DND-41 (cell line): ENCODE data around the gene MOCOS.

ENCODE experiments used
- ATAC-seq: fragments of 200-7000 bp; cut with Tn5 transposase; 3 replicates; pipeline ENCODE4 v1.9.1; 2021; ENCODE audit warnings: low read depth; ENCODE audit not compliant: insufficient read depth
- DNase-seq: peaks from one replicate; pipeline ENCODE4 v3.0.0-alpha.2; 2020
- H2AFZ ChIP-seq: 2 replicates; pipeline ENCODE4 v1.6.0; 2012; ENCODE audit warnings: low read depth, low read length
- H3K27ac ChIP-seq: 2 replicates; pipeline ENCODE4 v1.5.1; 2012; ENCODE audit warnings: low read length, inconsistent platforms
- H3K27me3 ChIP-seq: fragments of 200-600 bp; sonication (generic); 2 replicates; pipeline ENCODE4 v1.6.0; 2012; ENCODE audit warnings: low read length, mild to moderate bottlenecking, inconsistent platforms; ENCODE audit not compliant: insufficient read depth, poor library complexity
- H3K36me3 ChIP-seq: 2 replicates; pipeline ENCODE4 v1.5.1; 2012; ENCODE audit warnings: low read length, inconsistent platforms; ENCODE audit not compliant: insufficient read depth
- H3K4me1 ChIP-seq: 2 replicates; pipeline ENCODE4 v1.5.1; 2012; ENCODE audit warnings: mild to moderate bottlenecking, low read length; ENCODE audit not compliant: insufficient read depth
- H3K4me2 ChIP-seq: 2 replicates; pipeline ENCODE4 v1.6.0; 2012; ENCODE audit warnings: mild to moderate bottlenecking, moderate library complexity, low read length, inconsistent platforms; ENCODE audit not compliant: insufficient read depth
- H3K4me3 ChIP-seq, 2 experiments: fragments of 200-600 bp in 1 of 2; shearing (Covaris generic) in 1 of 2; 2 replicates each; pipeline ENCODE4 v1.5.1; 2012 to 2016; ENCODE audit warnings: inconsistent platforms in 2 of 2, low read length in 2 of 2, mild to moderate bottlenecking in 2 of 2, low read depth in 1 of 2, moderate library complexity in 1 of 2
- H3K79me2 ChIP-seq: 2 replicates; pipeline ENCODE4 v1.6.0; 2012; ENCODE audit warnings: low read length, inconsistent platforms; ENCODE audit not compliant: insufficient read depth
- H3K9ac ChIP-seq: 2 replicates; pipeline ENCODE4 v1.6.0; 2012; ENCODE audit warnings: low read depth, mild to moderate bottlenecking, inconsistent platforms, low read length, moderate library complexity
- H3K9me3 ChIP-seq: 2 replicates; pipeline ENCODE4 v1.5.1; 2012; ENCODE audit warnings: low read length, moderate library complexity, mild to moderate bottlenecking, inconsistent platforms; ENCODE audit not compliant: insufficient read depth, severe bottlenecking
- H4K20me1 ChIP-seq: 2 replicates; pipeline ENCODE4 v1.6.0; 2012; ENCODE audit warnings: low read length; ENCODE audit not compliant: insufficient read depth
- EZH2 ChIP-seq: IDR thresholded peaks from 3 replicates; pipeline ENCODE4 v1.6.1; 2012; ENCODE audit warnings: borderline replicate concordance, low read depth, mild to moderate bottlenecking, moderate library complexity, low read length, inconsistent platforms; ENCODE audit not compliant: severe bottlenecking
- TF ChIP-seq, protein P1 (sequence below): IDR thresholded peaks from 2 replicates; pipeline ENCODE4 v1.5.1; 2012; ENCODE audit warnings: borderline replicate concordance, low read length, moderate library complexity, mild to moderate bottlenecking; ENCODE audit not compliant: poor library complexity, severe bottlenecking; ENCODE audit errors: extremely low read depth

The MOCOS gene

DNA sequence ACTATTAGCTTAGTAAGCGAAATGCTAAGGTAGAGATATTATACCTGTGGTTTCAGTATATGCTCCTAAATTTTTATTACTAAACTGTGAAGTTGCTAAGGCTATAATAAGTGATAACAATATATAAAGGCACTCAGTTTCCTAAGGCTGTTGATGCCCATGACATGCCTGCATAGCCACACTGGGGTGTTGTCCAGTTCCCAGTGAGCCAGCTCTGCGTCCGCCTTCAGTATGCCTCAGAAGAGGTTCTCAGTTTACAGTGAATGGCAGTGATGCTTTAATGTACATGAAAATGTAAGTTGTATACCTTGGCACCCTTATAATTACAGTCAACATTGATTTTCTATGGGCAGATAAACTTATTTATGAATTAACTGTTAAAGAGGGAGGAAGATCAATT is 117.4 kb downstream of the MOCOS start:
- TF ChIP-seq, protein P1, sequence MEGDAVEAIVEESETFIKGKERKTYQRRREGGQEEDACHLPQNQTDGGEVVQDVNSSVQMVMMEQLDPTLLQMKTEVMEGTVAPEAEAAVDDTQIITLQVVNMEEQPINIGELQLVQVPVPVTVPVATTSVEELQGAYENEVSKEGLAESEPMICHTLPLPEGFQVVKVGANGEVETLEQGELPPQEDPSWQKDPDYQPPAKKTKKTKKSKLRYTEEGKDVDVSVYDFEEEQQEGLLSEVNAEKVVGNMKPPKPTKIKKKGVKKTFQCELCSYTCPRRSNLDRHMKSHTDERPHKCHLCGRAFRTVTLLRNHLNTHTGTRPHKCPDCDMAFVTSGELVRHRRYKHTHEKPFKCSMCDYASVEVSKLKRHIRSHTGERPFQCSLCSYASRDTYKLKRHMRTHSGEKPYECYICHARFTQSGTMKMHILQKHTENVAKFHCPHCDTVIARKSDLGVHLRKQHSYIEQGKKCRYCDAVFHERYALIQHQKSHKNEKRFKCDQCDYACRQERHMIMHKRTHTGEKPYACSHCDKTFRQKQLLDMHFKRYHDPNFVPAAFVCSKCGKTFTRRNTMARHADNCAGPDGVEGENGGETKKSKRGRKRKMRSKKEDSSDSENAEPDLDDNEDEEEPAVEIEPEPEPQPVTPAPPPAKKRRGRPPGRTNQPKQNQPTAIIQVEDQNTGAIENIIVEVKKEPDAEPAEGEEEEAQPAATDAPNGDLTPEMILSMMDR = no peak
- no peak for TF ChIP-seq EZH2
- H3K79me2 ChIP-seq = no peaks in the 10 kb centered on the region

DNA sequence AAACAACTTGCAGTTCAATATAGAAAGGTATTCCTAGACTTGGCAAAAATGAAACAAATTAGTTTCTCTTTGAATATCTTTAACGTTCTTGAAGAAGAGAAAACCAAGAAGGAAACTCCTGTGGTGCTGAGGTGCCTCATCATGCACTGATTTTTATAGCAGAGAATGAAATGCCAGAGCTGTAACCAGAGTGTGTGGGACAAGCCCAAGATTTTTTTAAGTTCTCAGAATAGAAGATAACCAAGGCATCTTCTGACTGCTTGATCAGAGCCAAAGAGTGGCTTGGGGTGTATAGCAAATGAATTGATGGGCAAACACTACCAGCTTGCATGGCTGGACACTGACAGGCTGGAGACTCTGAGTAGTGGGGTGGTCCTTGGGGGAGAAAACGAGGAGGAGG is 118.1 kb downstream of the MOCOS start:
- H3K9me3 ChIP-seq = no peaks in the 10 kb centered on the region
- no peak for DNase-seq
- no peak overlapping the region for H3K4me2 ChIP-seq
- no peak for ATAC-seq
- H3K9ac ChIP-seq = no peak overlapping the region
- no peaks in the 10 kb centered on the region for H3K4me1 ChIP-seq
- peaks cover 3% of the 10 kb centered on the region for H3K27me3 ChIP-seq
- no peaks in the 10 kb centered on the region for H3K36me3 ChIP-seq
- TF ChIP-seq, protein P1 = no peak
- no peak for TF ChIP-seq EZH2
- no peaks in the 10 kb centered on the region for H4K20me1 ChIP-seq
- H3K27ac ChIP-seq = no peak overlapping the region
- H2AFZ ChIP-seq = no peak overlapping the region
- no peaks in the 10 kb centered on the region for H3K79me2 ChIP-seq
- H3K4me3 ChIP-seq = no peak overlapping the region

More for the DNA sequence above, 117.4 kb downstream of the MOCOS start:
- Histone ChIP-seq H3K27me3 (peaks cover 3% of the 10 kb centered on the region), H3K4me3 (no peak overlapping the region), H3K4me1 (no peaks in the 10 kb centered on the region), H3K4me2 (no peak overlapping the region), H4K20me1 (no peaks in the 10 kb centered on the region), H3K36me3 (no peaks in the 10 kb centered on the region), H2AFZ (no peak overlapping the region), H3K9ac (no peak overlapping the region), H3K27ac (no peak overlapping the region), H3K9me3 (no peaks in the 10 kb centered on the region)
- DNase-seq = no peak
- ATAC-seq = no peak

DNA sequence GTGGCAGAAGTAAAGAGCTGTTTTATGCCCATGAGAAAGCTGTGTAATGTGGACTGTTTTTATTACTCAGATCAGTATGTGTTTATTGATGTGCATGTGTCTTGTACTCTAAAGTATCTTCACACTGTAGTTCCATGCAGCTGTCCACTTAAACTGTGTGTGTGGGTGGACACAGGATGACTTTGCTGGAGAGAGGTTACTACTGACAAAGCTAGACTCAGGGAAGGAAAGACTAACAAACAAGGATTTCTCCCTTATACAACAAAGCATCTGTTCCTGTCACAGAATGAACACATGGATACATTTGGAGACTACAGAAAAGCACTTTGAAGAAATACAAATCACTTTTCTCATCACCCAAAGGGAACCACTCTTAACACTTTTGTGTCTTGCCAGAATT is 120.2 kb downstream of the MOCOS start:
- no peak for ATAC-seq
- H3K79me2 ChIP-seq = no peaks in the 10 kb centered on the region
- H2AFZ ChIP-seq = no peak overlapping the region
- no peak overlapping the region for H3K4me2 ChIP-seq
- DNase-seq = no peak
- TF ChIP-seq, protein P1 = no peak
- no peak for TF ChIP-seq EZH2
- H3K4me3 ChIP-seq = no peak overlapping the region
- H4K20me1 ChIP-seq = no peaks in the 10 kb centered on the region
- no peak overlapping the region for H3K9ac ChIP-seq
- H3K9me3 ChIP-seq = no peaks in the 10 kb centered on the region
- no peak overlapping the region for H3K27ac ChIP-seq
- no peaks in the 10 kb centered on the region for H3K36me3 ChIP-seq
- no peaks in the 10 kb centered on the region for H3K4me1 ChIP-seq
- H3K27me3 ChIP-seq = peaks cover 3% of the 10 kb centered on the region

DNA sequence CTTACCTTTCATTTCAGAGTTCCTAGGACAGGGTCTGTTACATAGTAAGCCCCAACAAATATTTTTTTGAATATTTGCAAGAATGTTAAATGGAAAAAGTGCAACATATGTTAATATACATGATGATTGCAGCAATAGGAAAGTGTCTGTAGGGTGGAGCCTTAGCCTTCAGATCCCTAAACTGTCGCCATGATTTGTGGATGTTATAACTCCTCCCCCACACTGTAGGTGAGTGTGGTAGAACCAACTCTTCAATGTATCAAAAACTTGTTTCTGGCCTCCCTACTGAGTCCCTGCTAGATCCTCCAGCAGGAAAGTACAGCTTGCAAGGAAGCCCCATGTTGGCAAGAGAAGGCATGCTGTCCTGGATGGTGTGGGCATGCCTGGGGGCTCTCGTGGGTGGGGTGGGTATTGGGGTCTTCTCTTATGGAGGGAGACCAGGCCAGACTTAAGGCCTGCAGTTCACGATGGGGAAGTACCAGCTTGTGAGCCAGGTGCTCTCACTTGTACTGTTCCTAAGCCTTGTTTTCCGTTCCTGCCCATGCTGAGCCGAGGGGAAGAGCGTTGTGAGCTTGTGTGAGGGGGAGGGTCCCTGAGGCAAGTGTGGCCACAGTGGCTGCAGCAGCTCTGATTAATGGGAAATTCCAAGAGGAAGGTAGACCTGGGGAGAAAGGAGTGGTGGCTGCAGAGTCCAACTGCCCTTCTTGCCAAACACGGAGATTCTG is 121.6 kb downstream of the MOCOS start:
- H3K79me2 ChIP-seq = no peaks in the 10 kb centered on the region
- no peaks in the 10 kb centered on the region for H3K36me3 ChIP-seq
- no peak overlapping the region for H2AFZ ChIP-seq
- ATAC-seq (no peak), DNase-seq (no peak)
- no peak overlapping the region for H3K4me2 ChIP-seq
- TF ChIP-seq, protein P1 = no peak
- no peak for TF ChIP-seq EZH2
- H3K27me3 ChIP-seq = peaks cover 3% of the 10 kb centered on the region
- no peaks in the 10 kb centered on the region for H3K9me3 ChIP-seq
- H4K20me1 ChIP-seq = no peaks in the 10 kb centered on the region
- no peak overlapping the region for H3K27ac ChIP-seq
- no peaks in the 10 kb centered on the region for H3K4me1 ChIP-seq
- H3K4me3 ChIP-seq = no peak overlapping the region
- H3K9ac ChIP-seq = no peak overlapping the region
